Stomach smooth muscle (tissue), 2 donors: ENCODE data around the gene ZNF888.
"Not testable (repeated sequence)": the region's sequence is repeated elsewhere in the genome, so short reads cannot be mapped to it uniquely, and the experiment has no call there.

Experiments
- H3K27ac ChIP-seq: one replicate; pipeline ENCODE4 v1.7.0; 2013; ENCODE audit warnings: mild to moderate bottlenecking, low read length, inconsistent platforms
- H3K27me3 ChIP-seq, 2 donors: one replicate each; pipeline ENCODE4 v1.7.0; 2013; ENCODE audit warnings: low read length in 2 of 2; ENCODE audit not compliant: insufficient read depth in 2 of 2, control insufficient read depth in 1 of 2
- H3K36me3 ChIP-seq, 2 donors: one replicate each; pipeline ENCODE4 v1.7.0; 2013; ENCODE audit warnings: low read length in 2 of 2; ENCODE audit not compliant: control insufficient read depth in 2 of 2, insufficient read depth in 2 of 2
- H3K4me1 ChIP-seq: one replicate; pipeline ENCODE4 v1.7.0; 2013; ENCODE audit warnings: low read length; ENCODE audit not compliant: control insufficient read depth, insufficient read depth
- H3K4me3 ChIP-seq, 2 donors: one replicate each; pipeline ENCODE4 v1.7.0; 2013; ENCODE audit warnings: low read length in 2 of 2
- H3K9ac ChIP-seq, 2 donors: one replicate each; pipeline ENCODE4 v1.7.0; 2013; ENCODE audit warnings: low read length in 2 of 2, mild to moderate bottlenecking in 1 of 2
- H3K9me3 ChIP-seq, 2 donors: one replicate each; pipeline ENCODE4 v1.7.0; 2013; ENCODE audit warnings: low read length in 2 of 2; ENCODE audit not compliant: control insufficient read depth in 2 of 2
- donor health status: healthy.
- donor health status: Pancreatic carcinoma.

ZNF888 gene

DNA sequence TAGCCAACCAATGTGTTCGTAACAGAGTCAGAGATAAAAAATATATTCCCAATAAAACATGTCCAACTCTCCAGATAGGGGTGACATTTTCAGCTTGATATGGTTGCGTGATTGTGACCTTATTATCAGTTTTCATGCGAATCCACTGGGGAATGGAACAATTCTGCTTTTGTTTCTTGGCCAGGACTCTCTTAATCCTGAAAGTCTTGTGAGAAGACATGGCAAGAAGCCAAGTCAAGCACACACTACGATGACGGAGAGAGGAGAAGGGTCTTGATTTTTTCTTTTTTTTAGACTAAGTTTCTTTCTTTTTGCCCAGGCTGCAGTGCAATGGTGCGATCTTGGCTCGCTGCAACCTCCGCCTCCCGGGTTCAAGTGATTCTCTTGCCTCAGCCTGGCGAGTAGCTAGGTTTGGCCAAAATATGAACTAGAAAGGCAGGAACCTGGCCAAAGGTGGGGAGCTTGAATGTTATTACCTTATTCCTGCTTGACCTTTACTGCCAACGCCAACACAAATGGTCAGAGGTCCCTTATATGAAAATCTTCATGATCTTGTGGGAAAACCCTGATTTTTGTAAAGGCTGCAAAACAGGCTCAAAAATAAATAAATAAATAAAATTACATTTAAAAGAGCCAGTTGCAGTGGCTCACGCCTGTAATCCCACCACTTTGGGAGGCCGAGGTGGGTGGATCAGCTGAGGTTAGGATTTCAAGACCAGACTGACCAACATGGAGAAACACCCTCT is 25.0 kb upstream of the ZNF888 start:
- Histone ChIP-seq H3K9ac (no peak overlapping the region), H3K36me3 (peaks cover 22 to 24% of the 10 kb centered on the region in 2 donors), H3K27me3 (no peaks in the 10 kb centered on the region), H3K4me1 (peaks cover 3% of the 10 kb centered on the region), H3K27ac (no peak overlapping the region), H3K4me3 (no peak overlapping the region), H3K9me3 (peaks cover 10 to 13% of the 10 kb centered on the region in 2 donors)

DNA sequence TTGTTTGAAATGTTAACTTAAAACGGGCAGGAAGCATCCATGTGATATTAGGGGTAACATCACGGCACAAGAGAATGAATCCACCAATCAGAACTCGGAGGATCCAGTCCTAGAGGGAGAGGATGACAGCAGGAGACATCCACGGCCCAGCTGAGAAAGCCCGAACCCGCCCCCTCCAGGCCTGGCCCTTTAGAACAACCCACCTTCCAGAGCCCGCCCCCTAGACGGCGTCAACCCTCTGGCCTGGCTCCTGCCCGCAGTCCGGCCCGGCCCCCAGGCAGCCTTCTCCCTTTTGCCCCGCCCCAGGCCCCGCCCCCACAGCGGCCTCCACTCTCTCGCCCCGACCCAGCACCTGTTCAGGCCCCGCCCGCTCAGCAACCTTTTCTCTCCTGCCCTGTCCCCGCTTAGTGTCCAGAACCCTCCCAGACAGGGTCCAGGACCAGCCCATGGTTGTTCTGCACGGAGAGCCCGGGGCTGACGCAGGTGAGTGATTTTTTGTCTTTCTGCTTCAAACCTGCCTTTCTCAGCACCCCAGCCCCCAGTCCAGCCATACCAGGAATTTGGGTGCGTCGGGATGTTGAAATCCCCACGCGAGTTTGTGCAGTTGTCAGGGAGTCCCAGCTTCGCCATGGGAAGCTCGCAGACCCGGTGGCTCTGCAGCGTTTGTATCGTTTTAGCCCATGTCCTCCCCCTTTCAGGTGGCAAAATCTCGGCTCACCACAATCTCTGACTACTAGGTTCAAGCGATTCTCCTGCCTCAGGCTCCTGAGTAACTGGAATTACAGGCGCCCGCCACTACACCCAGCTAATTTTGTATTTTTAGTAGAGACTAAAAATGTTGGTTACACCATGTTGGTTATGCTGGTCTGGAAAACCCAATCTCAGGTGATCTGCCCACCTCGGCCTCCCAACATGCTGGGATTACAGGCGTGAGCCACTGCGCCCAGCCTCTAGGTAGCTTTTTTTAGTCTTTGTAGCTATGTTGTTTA is 23.4 kb upstream of the ZNF888 start:
- H3K4me1 ChIP-seq = peaks cover 6% of the 10 kb centered on the region
- H3K27me3 ChIP-seq = no peaks in the 10 kb centered on the region
- no peak overlapping the region for H3K27ac ChIP-seq
- H3K36me3 ChIP-seq = peaks cover 11 to 13% of the 10 kb centered on the region in 2 donors
- H3K9ac ChIP-seq = no peak overlapping the region
- peaks cover 5 to 13% of the 10 kb centered on the region in 2 donors for H3K9me3 ChIP-seq
- H3K4me3 ChIP-seq = peak overlapping the region in 1 of 2 donors; percentile 8

DNA sequence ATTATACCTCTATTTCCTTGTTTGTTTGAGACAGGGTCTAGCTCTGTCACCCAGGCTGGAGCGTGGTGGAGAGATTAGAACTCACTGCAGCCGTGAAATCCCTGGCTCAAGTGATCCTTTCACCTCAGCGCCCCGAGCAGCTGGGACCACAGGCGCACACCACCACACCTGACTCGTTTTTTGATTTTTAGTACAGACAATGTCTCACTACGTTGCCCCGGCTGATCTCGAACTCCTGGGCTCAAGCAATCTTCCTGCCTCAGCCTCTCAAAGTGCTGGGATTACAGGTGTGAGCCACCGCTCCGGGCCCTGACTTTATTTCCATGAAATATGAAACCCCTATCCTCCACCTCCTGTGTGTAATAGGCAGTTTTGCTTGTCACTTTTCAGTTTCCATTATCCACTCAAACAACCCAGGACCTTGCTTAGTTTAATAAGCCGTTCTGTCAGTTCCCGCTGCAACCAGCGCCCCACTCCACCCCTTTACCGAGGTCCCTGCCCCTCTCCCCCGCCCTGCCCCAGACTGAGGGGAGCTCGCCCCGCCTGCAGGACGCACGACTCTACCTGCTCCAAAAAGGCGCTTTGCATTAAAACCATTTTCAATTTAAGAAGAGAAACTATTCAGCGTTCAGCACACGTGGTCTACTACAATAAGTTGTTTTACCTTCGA is 22.6 kb upstream of the ZNF888 start:
- Histone ChIP-seq H3K4me3 (no peak overlapping the region), H3K4me1 (peaks cover 7% of the 10 kb centered on the region), H3K9ac (no peak overlapping the region), H3K27ac (no peak overlapping the region), H3K27me3 (no peaks in the 10 kb centered on the region), H3K9me3 (peaks cover 5 to 13% of the 10 kb centered on the region in 2 donors), H3K36me3 (peaks cover 6% of the 10 kb centered on the region in 2 donors)

DNA sequence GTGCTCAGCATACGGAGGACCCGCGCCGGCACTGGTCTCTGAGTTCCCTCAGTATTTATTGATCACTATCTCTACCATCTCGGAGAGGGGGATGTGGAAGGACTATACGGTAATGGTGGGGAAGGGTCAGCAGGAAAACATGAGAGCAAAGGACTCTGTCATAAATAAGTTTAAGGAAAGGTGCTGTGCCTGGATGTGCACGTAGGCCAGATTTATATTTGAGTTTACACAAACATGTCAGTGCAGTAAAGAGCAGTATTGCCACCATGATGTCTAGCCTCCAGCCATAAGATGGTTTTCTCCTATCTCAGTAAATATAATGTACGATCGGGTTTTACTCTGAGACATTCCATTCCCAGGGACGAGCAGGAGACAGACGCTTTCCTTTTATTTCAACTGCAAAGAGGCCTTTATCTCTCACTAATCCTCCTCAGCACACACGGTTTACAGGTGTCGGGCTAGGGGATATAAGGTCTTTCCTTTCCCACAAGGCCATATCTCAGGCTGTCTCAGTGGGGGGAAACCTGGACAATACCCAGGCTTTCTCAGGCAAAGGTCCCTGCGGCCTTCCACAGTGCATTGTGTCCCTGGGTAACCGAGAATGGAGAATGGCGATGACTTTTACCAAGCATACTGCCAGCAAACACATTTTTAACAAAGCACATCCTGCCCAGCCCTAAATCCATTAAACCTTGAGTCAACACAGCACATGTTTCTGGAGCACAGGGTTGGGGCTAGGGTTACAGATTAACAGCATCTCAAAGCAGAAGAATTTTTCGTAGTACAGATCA is 21.7 kb upstream of the ZNF888 start:
- H3K27me3 ChIP-seq, H3K4me3 ChIP-seq, H3K4me1 ChIP-seq, H3K9ac ChIP-seq, H3K27ac ChIP-seq, H3K36me3 ChIP-seq: not testable (repeated sequence)
- peaks cover 5 to 13% of the 10 kb centered on the region in 2 donors for H3K9me3 ChIP-seq

DNA sequence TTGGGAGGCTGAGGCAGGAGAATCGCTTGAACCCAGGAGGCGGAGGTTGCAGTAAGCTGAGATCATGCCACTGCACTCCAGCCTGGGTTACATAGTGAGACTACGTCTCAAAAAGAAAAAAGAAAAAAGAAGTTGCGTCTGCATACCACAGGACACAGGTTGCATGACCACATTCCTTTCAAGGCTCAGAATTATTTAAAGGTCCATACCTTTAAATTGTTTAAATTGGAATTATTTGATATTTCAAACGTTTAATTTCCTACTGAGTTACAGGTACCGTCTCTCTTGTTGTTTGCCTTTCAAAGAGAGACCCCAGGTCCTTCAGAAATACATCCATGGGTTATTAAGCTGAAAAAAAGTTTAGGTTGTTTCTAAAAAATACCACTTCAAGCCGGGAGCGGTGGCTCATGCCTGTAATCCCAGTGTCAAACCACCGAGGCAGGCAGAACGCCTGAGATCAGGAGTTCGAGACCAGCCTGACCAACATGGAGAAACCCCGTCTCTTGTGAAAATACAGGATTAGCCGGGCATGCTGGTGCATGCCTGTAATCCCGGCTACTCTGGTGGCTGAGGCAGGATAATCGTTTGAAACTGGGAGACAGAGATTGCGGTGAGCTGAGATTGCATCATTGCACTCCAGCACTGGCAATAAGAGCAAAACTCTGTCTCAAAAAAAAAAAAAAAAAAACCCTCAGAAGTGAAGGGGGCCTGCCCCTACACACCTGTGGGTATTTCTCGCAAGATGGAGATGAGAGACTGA is 20.8 kb upstream of the ZNF888 start:
- Histone ChIP-seq H3K27me3 (no peaks in the 10 kb centered on the region), H3K9ac (no peak overlapping the region)

DNA sequence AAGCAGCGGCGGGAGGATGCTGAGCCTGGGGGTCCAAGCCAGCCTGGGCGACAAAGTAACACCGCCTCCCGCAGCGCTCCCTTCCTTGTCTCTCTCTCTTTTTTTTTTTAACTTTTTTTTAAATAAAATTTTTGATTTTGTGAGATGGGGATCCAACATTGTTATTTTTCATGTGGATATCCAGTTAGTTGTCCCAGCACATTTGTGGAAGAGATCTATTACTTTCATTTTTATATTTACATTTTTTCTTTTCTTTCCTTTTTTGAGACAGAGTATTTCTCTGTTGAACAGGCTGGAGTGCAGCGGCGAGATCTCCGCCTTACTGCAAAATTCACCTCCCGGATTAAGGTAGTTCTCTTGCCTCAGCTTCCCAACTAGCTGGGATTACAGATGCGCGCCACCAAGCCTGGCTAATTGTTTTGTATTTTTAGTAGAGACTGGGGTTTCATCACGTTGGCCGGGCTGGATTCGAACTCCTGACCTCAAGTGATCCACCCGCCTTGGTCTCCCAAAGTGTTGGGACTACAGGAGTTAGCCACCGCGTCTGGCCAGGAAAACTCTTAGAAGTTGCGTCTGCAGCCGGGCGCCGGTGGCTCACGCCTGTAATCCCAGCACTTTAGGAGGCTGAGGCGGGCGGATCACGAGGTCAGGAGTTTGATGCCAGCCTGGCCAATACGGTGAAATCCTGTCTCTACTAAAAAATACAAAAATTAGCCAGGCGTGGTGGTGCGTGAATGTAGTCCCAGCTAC is 20.1 kb upstream of the ZNF888 start:
- Histone ChIP-seq H3K27me3 (no peaks in the 10 kb centered on the region), H3K27ac (peak overlapping the region; percentile 37), H3K36me3 (no peaks in the 10 kb centered on the region), H3K4me3 (peak overlapping the region; percentile 68 to 81), H3K9me3 (peaks cover 3 to 9% of the 10 kb centered on the region in 2 donors), H3K9ac (peak overlapping the region in 1 of 2 donors; percentile 47), H3K4me1 (peaks cover 7% of the 10 kb centered on the region)

More for the DNA sequence above, 20.8 kb upstream of the ZNF888 start:
- H3K36me3 ChIP-seq = no peaks in the 10 kb centered on the region
- H3K9me3 ChIP-seq = peaks cover 3 to 12% of the 10 kb centered on the region in 2 donors
- no peak overlapping the region for H3K27ac ChIP-seq
- no peak overlapping the region for H3K4me3 ChIP-seq
- peaks cover 7% of the 10 kb centered on the region for H3K4me1 ChIP-seq

DNA sequence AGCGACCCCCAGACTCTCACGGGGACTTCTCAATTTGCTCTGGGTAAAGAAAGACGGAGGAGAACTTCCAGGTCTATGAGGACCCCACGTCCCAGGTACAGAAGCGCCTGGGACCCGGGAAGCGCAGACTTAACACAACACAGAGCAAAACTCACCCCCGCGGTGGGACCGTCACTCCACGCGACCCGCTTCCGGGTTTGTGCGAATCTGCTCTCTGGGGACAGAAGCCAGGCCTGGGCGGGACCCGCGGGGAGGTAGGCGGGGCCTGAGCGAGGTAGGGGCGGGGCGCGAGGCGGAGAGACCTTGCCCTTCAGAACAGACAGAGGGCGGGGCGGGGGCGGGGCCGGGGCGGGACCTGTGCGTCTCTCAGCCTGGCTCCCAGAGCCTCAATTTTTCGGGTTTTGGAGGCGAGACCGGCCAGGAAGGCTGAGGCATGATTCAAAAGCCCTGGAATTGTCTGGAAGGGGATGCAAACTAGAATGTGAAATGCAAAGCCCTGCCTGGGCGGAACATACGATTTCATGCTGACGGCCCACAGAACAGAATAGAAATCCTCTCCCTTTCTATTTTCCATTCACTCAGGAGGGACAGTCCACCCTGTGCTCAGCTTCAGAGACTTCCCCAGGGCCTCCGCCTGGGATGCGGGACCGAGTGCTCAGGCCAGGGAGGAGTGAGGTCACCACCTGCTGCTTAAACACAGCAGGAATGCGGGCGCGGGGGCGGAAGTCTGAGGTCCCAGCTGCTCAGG is 19.3 kb upstream of the ZNF888 start:
- no peaks in the 10 kb centered on the region for H3K36me3 ChIP-seq
- H3K9ac ChIP-seq = peak overlapping the region; percentile 87 to 94
- H3K4me1 ChIP-seq = peaks cover 7% of the 10 kb centered on the region
- peaks cover 3 to 5% of the 10 kb centered on the region in 2 donors for H3K9me3 ChIP-seq
- H3K4me3 ChIP-seq = peak overlapping the region; percentile 81 to 94
- H3K27me3 ChIP-seq = no peaks in the 10 kb centered on the region
- H3K27ac ChIP-seq = peak overlapping the region; percentile 66

DNA sequence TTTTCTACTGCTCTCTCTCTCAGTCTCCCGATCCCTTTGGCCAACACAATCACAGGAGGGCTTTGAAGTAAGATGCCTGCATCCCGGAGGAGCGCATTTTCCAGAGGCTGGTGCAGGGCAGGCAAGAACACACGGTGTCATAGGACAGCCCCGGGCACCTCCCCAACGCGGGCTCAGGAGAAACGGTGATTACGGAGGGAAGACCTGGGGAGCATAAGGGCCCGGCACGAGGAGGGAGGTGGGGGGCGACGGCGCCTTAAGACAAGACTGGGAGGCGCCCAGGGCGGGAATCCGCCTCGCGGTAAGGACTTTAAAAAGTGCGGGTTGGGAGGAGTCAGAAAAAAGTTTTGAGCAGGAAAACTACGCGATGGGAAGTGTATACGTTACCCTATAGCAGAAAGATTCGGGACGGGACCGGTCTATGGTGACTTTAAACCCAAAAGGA is 18.7 kb upstream of the ZNF888 start:
- H3K9ac ChIP-seq = peak overlapping the region; percentile 87 to 94
- H3K9me3 ChIP-seq = peaks cover 0 to under 1% of the 10 kb centered on the region in 2 donors
- H3K4me3 ChIP-seq = peak overlapping the region; percentile 81 to 94
- no peaks in the 10 kb centered on the region for H3K27me3 ChIP-seq
- H3K4me1 ChIP-seq = peaks cover 7% of the 10 kb centered on the region
- peak overlapping the region; percentile 66 for H3K27ac ChIP-seq
- H3K36me3 ChIP-seq = peaks cover 0 to 3% of the 10 kb centered on the region in 2 donors
